HepG2 (cell line): Measurements from ENCODE around the gene FBXL7. TPM values are rescaled to one million over a fixed set of nuclear protein-coding genes. Genes with fewer than 3 reads are reported as not detected.

ENCODE experiments used
- ATAC-seq: fragments of 200-7000 bp; cut with Tn5 transposase; 3 replicates; pipeline ENCODE4 v1.9.1; 2020; ENCODE audit warnings: mild to moderate bottlenecking, moderate library complexity
- BruUV-seq: library from RNA; stranded (reverse); fragments of 400-500 nt; replicated peaks from 2 replicates; lab custom pipeline; 2021; lab: Mats Ljungman, UMichigan
- CTCF ChIA-PET: fragments of 300-600 bp; formaldehyde crosslinking; extraction: SDS; loops from one replicate; lab custom pipeline; 2021; ENCODE audit warnings: low total read pairs, inconsistent platforms, low intra/inter-chr PET ratio; lab: Yijun Ruan, JAX
- POLR2A ChIA-PET: fragments of 350-600 bp; sonication (Branson Sonifier 250); formaldehyde crosslinking; loops from one replicate; lab custom pipeline; 2020; ENCODE audit warnings: antibody characterized with exemption, inconsistent platforms; lab: Yijun Ruan, JAX
- DNase-seq: peaks from one replicate; pipeline ENCODE4 v3.0.0-alpha.2; 2015; ENCODE audit warnings: low spot score
- FAIRE-seq: peaks from 3 replicates; lab custom pipeline; 2011; peaks lifted over from hg19 to GRCh38; lab: Jason Lieb, UNC
- H2AFZ ChIP-seq: one replicate; pipeline ENCODE4 v1.6.1; 2011; ENCODE audit warnings: low read length, inconsistent platforms
- H3K27ac ChIP-seq: fragments of 300-600 bp; 3 replicates; pipeline ENCODE4 v1.8.0; 2011; ENCODE audit warnings: mixed run types, mild to moderate bottlenecking, mixed read lengths, low read length, inconsistent platforms; ENCODE audit not compliant: insufficient read depth; ENCODE audit errors: extremely low read length
- H3K27me3 ChIP-seq, 2 experiments: fragments of 200-600 bp in 1 of 2; 2 replicates in 1 of 2; 3 replicates in 1 of 2; pipeline versions ENCODE4 v1.6.0 to v1.8.0; 2011; ENCODE audit warnings: low read length in 2 of 2, mild to moderate bottlenecking in 2 of 2, moderate library complexity in 2 of 2, inconsistent platforms in 1 of 2; ENCODE audit not compliant: insufficient read depth in 2 of 2, control insufficient read depth in 1 of 2
- H3K36me3 ChIP-seq, 2 experiments: fragments of 200-600 bp in 1 of 2; replicated peaks in 1 of 2; 2 replicates in 1 of 2; 3 replicates in 1 of 2; pipeline versions ENCODE4 v1.5.1 to v1.8.0; 2011; ENCODE audit warnings: low read length in 2 of 2, inconsistent platforms in 1 of 2; ENCODE audit not compliant: insufficient read depth in 2 of 2, control insufficient read depth in 1 of 2
- H3K4me1 ChIP-seq: 2 replicates; pipeline ENCODE4 v1.5.1; 2012; ENCODE audit warnings: low read length, inconsistent platforms; ENCODE audit not compliant: insufficient read depth
- H3K4me2 ChIP-seq: 2 replicates; pipeline ENCODE4 v1.6.0; 2011; ENCODE audit warnings: low read depth, low read length, inconsistent platforms
- H3K4me3 ChIP-seq, 3 experiments: fragments of 200-600 bp in 1 of 3; sonication (generic), shearing (Covaris generic) in 1 of 3; replicated peaks in 1 of 3; 2 replicates each; pipeline ENCODE4 v1.5.1; 2011 to 2016; ENCODE audit warnings: low read length in 3 of 3, inconsistent platforms in 2 of 3, low read depth in 2 of 3, mild to moderate bottlenecking in 2 of 3, control low read depth in 1 of 3, mixed read lengths in 1 of 3; ENCODE audit not compliant: insufficient read depth in 1 of 3
- H3K79me2 ChIP-seq: one replicate; pipeline ENCODE4 v1.6.1; 2011; ENCODE audit warnings: low read length, inconsistent platforms; ENCODE audit not compliant: insufficient read depth
- H3K9ac ChIP-seq: 2 replicates; pipeline ENCODE4 v1.6.0; 2011; ENCODE audit warnings: mild to moderate bottlenecking, low read depth, low read length, inconsistent platforms; ENCODE audit not compliant: insufficient read depth
- H3K9me3 ChIP-seq: 2 replicates; pipeline ENCODE4 v1.5.1; 2012; ENCODE audit warnings: mild to moderate bottlenecking, low read length
- H4K20me1 ChIP-seq: 2 replicates; pipeline ENCODE4 v1.6.0; 2011; ENCODE audit warnings: inconsistent platforms, mild to moderate bottlenecking, low read length, moderate library complexity; ENCODE audit not compliant: insufficient read depth
- FOXJ3 ChIP-seq: sonication (generic); formaldehyde crosslinking; IDR thresholded peaks from 2 replicates; pipeline ENCODE4 v1.4.0; 2020; ENCODE audit warnings: missing genetic modification reagents, mild to moderate bottlenecking, borderline replicate concordance
- MLXIP ChIP-seq: sonication (generic); formaldehyde crosslinking; IDR thresholded peaks from 2 replicates; pipeline ENCODE4 v1.9.0; 2021; ENCODE audit warnings: missing genetic modification reagents, borderline replicate concordance
- NFYB ChIP-seq: sonication (generic); formaldehyde crosslinking; IDR thresholded peaks from 2 replicates; pipeline ENCODE4 v1.4.0; 2020; ENCODE audit warnings: missing genetic modification reagents
- ONECUT2 ChIP-seq: sonication (generic); formaldehyde crosslinking; IDR thresholded peaks from 2 replicates; pipeline ENCODE4 v1.4.0; 2020; ENCODE audit warnings: missing genetic modification reagents
- PATZ1 ChIP-seq: sonication (generic); formaldehyde crosslinking; IDR thresholded peaks from 2 replicates; pipeline ENCODE4 v1.4.0; 2020; ENCODE audit warnings: missing genetic modification reagents
- SAFB2 ChIP-seq: sonication (generic); formaldehyde crosslinking; IDR thresholded peaks from 2 replicates; pipeline ENCODE4 v1.5.1; 2020; ENCODE audit warnings: missing genetic modification reagents, low read depth, mild to moderate bottlenecking, borderline replicate concordance
- ZMYM2 ChIP-seq: sonication (generic); formaldehyde crosslinking; IDR thresholded peaks from 2 replicates; pipeline ENCODE4 v1.8.0; 2022; ENCODE audit warnings: mild to moderate bottlenecking, missing genetic modification reagents
- ZNF496 ChIP-seq: sonication (generic); formaldehyde crosslinking; IDR thresholded peaks from 2 replicates; pipeline ENCODE4 v1.8.1; 2023; ENCODE audit warnings: mild to moderate bottlenecking, moderate library complexity, missing genetic modification reagents; ENCODE audit not compliant: insufficient replicate concordance
- WGBS: methylation state at CpG from one replicate; pipeline ENCODE4 v1.1.6; 2017; ENCODE audit warnings: low lambda C conversion rate; 5-methylcytosine and 5-hydroxymethylcytosine counted together
- in situ Hi-C: cut with HindIII; loops from 2 replicates; pipeline ENCODE4 v1.10.0; 2017; ENCODE audit warnings: low pct_unique_long_range_greater_than_20kb; ENCODE audit not compliant: extremely low pct_ligation_motif_present
- intact Hi-C: fragments of 100-400 bp; cut with micrococcal nuclease; formaldehyde crosslinking; loops from one replicate; pipeline ENCODE4 v1.10.0; 2022; ENCODE audit not compliant: unreplicated experiment
- polyA plus RNA-seq, 8 experiments: library from polyadenylated mRNA; depleted of rRNA in 3 of 8; stranded (reverse) in 7 of 8; unstranded in 1 of 8; fragments of >200 nt; fragmentation: Illumina TruSeq in 4 of 8; extraction: Trizol in 4 of 8; gene quantifications; 2 replicates each; pipeline versions ENCODE4 v1.2.1 to v1.2.3, GENCODE V29; 2011 to 2016; ENCODE audit warnings: low read depth in 4 of 8, missing spikeins in 1 of 8, mixed read lengths in 1 of 8; ENCODE audit not compliant: insufficient read depth in 1 of 8
- total RNA-seq, 5 experiments: library from RNA; depleted of rRNA; stranded (reverse); fragments of >200 nt; fragmentation: Illumina TruSeq; extraction: Trizol; gene quantifications; 2 replicates each; pipeline ENCODE4 v1.2.3, GENCODE V29; 2016; ENCODE audit warnings: low read depth in 1 of 5
- TF ChIP-seq, protein P1 (sequence below), 2 experiments: sonication (generic) in 1 of 2; formaldehyde crosslinking in 1 of 2; IDR thresholded peaks; 2 replicates each; pipeline versions ENCODE4 v1.6.1 to v1.9.0; 2014 to 2022; ENCODE audit warnings: antibody characterized with exemption in 1 of 2, borderline replicate concordance in 1 of 2, inconsistent platforms in 1 of 2, low read depth in 1 of 2, missing genetic modification reagents in 1 of 2
- TF ChIP-seq, protein P2 (sequence below): sonication (generic); formaldehyde crosslinking; IDR thresholded peaks from 2 replicates; pipeline ENCODE4 v1.4.0; 2020; ENCODE audit warnings: missing genetic modification reagents

The FBXL7 gene
- total and polyA plus RNA-seq, 2 of the 13 experiments (the other 11 are each of a cell fraction or from before 2014, with no cell fraction given), result 0.07 TPM; not detected in 1

DNA sequence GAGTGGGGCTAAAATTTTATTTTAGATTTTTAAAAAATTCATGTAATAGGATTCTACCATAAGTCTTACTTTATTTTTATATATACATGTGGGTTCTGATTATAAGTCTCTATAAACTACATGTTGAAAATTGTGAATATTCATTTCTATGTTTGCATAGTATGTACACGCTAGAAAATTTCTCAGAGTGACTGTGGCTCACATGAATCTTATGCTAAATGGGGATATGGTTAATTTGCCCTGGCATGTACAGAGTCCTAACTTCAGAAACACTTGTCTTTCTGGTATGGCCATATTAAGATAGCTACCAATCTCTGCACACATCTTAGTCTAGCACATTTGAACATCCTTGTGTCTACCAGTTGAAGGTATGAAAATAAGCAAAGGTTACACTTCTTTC lies 154.8 kb downstream of the FBXL7 start:
- BruUV-seq, result no TSS peak
- H4K20me1 ChIP-seq, result no peaks in the 10 kb centered on the region
- no peak overlapping the region for H3K4me2 ChIP-seq
- in situ Hi-C loops (no loop called here), intact Hi-C loops (no loop called here)
- DNase-seq (no peak), FAIRE-seq (no peak), ATAC-seq (no peak)
- no peak overlapping the region for H3K4me3 ChIP-seq
- no peaks in the 10 kb centered on the region for H3K4me1 ChIP-seq
- H3K27ac ChIP-seq, result no peak overlapping the region
- POLR2A ChIA-PET, result no interaction called here
- 0% methylated on average over 1 of the region's 1 CpG for WGBS
- H3K9ac ChIP-seq, result no peak overlapping the region
- CTCF ChIA-PET, result no interaction called here
- H3K9me3 ChIP-seq, result no peaks in the 10 kb centered on the region
- no peaks in the 10 kb centered on the region for H3K27me3 ChIP-seq
- H3K79me2 ChIP-seq, result no peaks in the 10 kb centered on the region
- H2AFZ ChIP-seq, result no peak overlapping the region
- H3K36me3 ChIP-seq, result no peaks in the 10 kb centered on the region
- TF ChIP-seq NFYB (CRISPR knock-in tag) (no peak), ONECUT2 (CRISPR knock-in tag) (no peak), ZNF496 (CRISPR knock-in tag) (no peak), MLXIP (CRISPR knock-in tag) (no peak), ZMYM2 (CRISPR knock-in tag) (no peak), PATZ1 (CRISPR knock-in tag) (no peak), FOXJ3 (CRISPR knock-in tag) (no peak), SAFB2 (no peak)
- TF ChIP-seq, protein P1, sequence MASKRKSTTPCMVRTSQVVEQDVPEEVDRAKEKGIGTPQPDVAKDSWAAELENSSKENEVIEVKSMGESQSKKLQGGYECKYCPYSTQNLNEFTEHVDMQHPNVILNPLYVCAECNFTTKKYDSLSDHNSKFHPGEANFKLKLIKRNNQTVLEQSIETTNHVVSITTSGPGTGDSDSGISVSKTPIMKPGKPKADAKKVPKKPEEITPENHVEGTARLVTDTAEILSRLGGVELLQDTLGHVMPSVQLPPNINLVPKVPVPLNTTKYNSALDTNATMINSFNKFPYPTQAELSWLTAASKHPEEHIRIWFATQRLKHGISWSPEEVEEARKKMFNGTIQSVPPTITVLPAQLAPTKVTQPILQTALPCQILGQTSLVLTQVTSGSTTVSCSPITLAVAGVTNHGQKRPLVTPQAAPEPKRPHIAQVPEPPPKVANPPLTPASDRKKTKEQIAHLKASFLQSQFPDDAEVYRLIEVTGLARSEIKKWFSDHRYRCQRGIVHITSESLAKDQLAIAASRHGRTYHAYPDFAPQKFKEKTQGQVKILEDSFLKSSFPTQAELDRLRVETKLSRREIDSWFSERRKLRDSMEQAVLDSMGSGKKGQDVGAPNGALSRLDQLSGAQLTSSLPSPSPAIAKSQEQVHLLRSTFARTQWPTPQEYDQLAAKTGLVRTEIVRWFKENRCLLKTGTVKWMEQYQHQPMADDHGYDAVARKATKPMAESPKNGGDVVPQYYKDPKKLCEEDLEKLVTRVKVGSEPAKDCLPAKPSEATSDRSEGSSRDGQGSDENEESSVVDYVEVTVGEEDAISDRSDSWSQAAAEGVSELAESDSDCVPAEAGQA (IDR thresholded peaks at IDR 0.05; ENCODE audit: low read depth), result no peak
- TF ChIP-seq, protein P1 (CRISPR knock-in tag; IDR thresholded peaks at IDR 0.05; ENCODE audit: borderline replicate concordance), result no peak
- TF ChIP-seq, protein P2, sequence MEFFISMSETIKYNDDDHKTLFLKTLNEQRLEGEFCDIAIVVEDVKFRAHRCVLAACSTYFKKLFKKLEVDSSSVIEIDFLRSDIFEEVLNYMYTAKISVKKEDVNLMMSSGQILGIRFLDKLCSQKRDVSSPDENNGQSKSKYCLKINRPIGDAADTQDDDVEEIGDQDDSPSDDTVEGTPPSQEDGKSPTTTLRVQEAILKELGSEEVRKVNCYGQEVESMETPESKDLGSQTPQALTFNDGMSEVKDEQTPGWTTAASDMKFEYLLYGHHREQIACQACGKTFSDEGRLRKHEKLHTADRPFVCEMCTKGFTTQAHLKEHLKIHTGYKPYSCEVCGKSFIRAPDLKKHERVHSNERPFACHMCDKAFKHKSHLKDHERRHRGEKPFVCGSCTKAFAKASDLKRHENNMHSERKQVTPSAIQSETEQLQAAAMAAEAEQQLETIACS (CRISPR knock-in tag), result no peak
